Middle frontal gyrus (tissue), 1 donor: ENCODE measurements around the gene CACNA1B.
"Not testable (repeated sequence)": the region's sequence is repeated elsewhere in the genome, so short reads cannot be mapped to it uniquely, and the experiment has no call there.

ENCODE experiments used
- DNase-seq: peaks from one replicate; pipeline ENCODE4 v3.0.0-alpha.2; 2015; ENCODE audit warnings: low spot score; ENCODE audit errors: extremely low spot score

The CACNA1B gene

GRCh38 chr9:137877506-137878122 lies at the start of gene CACNA1B:
Gene CACNA1B (plus strand): TSS chr9:137877782. CDS start chr9:137877934, 152 bp downstream.
- not testable (repeated sequence) for DNase-seq

GRCh38 chr9:137827908-137828526 lies 49.6 kb upstream of the CACNA1B start:
- DNase-seq: no peak

GRCh38 chr9:137828527-137829259 lies 48.9 kb upstream of the CACNA1B start:
- DNase-seq: no peak

GRCh38 chr9:137829260-137829996 lies 48.2 kb upstream of the CACNA1B start:
- no peak for DNase-seq

- DNase-seq: no peak
Observed at GRCh38 chr9:137832191-137832700, 45.3 kb upstream of the CACNA1B start.

GRCh38 chr9:137832830-137833590 lies 44.6 kb upstream of the CACNA1B start:
- DNase-seq: no peak

- DNase-seq: no peak
Observed at GRCh38 chr9:137833721-137834613, 43.6 kb upstream of the CACNA1B start.

GRCh38 chr9:137834846-137835546 lies 42.6 kb upstream of the CACNA1B start:
- no peak for DNase-seq

GRCh38 chr9:137836151-137836830 lies 41.3 kb upstream of the CACNA1B start:
- DNase-seq: no peak

GRCh38 chr9:137836831-137837241 lies 40.7 kb upstream of the CACNA1B start:
- DNase-seq: no peak

- no peak for DNase-seq
Observed at GRCh38 chr9:137837345-137838278, 40.0 kb upstream of the CACNA1B start.

GRCh38 chr9:137838576-137838975 lies 39.0 kb upstream of the CACNA1B start:
- no peak for DNase-seq

GRCh38 chr9:137843355-137843754 lies 34.2 kb upstream of the CACNA1B start:
- DNase-seq: no peak

GRCh38 chr9:137851516-137852267 lies 25.9 kb upstream of the CACNA1B start:
- no peak for DNase-seq

- no peak for DNase-seq
Observed at GRCh38 chr9:137853392-137853995, 24.1 kb upstream of the CACNA1B start.

- no peak for DNase-seq
Observed at GRCh38 chr9:137860361-137860760, 17.2 kb upstream of the CACNA1B start.
